Embryonic facial prominence (tissue), 1 donor: ENCODE data around the gene NBEAL1.
"Not testable (repeated sequence)": the region's sequence is repeated elsewhere in the genome, so short reads cannot be mapped to it uniquely, and the experiment has no call there.

Source experiments
- DNase-seq: peaks from one replicate; pipeline ENCODE4 v3.0.0-alpha.2; 2016; ENCODE audit errors: extremely low spot score

NBEAL1 gene

GRCh38 chr2:203112342-203112741, 97.7 kb downstream of the NBEAL1 start:
- no peak for DNase-seq

- not testable (repeated sequence) for DNase-seq
Measured at GRCh38 chr2:203115201-203115700, 100.6 kb downstream of the NBEAL1 start.

- no peak for DNase-seq
Measured at GRCh38 chr2:203122317-203122986, 107.8 kb downstream of the NBEAL1 start.

- no peak for DNase-seq
Measured at GRCh38 chr2:203126996-203127395, 112.3 kb downstream of the NBEAL1 start.

- DNase-seq: no peak
Measured at GRCh38 chr2:203135105-203135504, 120.4 kb downstream of the NBEAL1 start.

GRCh38 chr2:203143391-203143790, 128.7 kb downstream of the NBEAL1 start:
- no peak for DNase-seq

GRCh38 chr2:203149194-203149593, 134.5 kb downstream of the NBEAL1 start:
- DNase-seq: no peak

GRCh38 chr2:203155406-203155805, 140.7 kb downstream of the NBEAL1 start:
- DNase-seq: no peak

- not testable (repeated sequence) for DNase-seq
Measured at GRCh38 chr2:203162722-203163121, 148.0 kb downstream of the NBEAL1 start.

GRCh38 chr2:203164311-203164935, 149.7 kb downstream of the NBEAL1 start:
- no peak for DNase-seq

GRCh38 chr2:203167751-203168150, 153.1 kb downstream of the NBEAL1 start:
- no peak for DNase-seq

GRCh38 chr2:203170502-203170901, 155.8 kb downstream of the NBEAL1 start:
- DNase-seq: no peak

- DNase-seq: no peak
Measured at GRCh38 chr2:203175371-203175770, 160.7 kb downstream of the NBEAL1 start.

GRCh38 chr2:203177361-203177760, 162.7 kb downstream of the NBEAL1 start:
- no peak for DNase-seq

- no peak for DNase-seq
Measured at GRCh38 chr2:203185864-203186263, 171.2 kb downstream of the NBEAL1 start.

- DNase-seq: not testable (repeated sequence)
Measured at GRCh38 chr2:203190547-203190946, 175.9 kb downstream of the NBEAL1 start.

- not testable (repeated sequence) for DNase-seq
Measured at GRCh38 chr2:203191026-203191425, 176.4 kb downstream of the NBEAL1 start.

GRCh38 chr2:203191961-203192360, 177.3 kb downstream of the NBEAL1 start:
- DNase-seq: no peak

- DNase-seq: no peak
Measured at GRCh38 chr2:203195331-203196036, 180.8 kb downstream of the NBEAL1 start.

- no peak for DNase-seq
Measured at GRCh38 chr2:203200866-203201265, 186.2 kb downstream of the NBEAL1 start.

GRCh38 chr2:203201426-203201825, 186.8 kb downstream of the NBEAL1 start:
- no peak for DNase-seq

GRCh38 chr2:203209538-203209937, 194.9 kb downstream of the NBEAL1 start:
- DNase-seq: no peak
